ENCODE measurements around the gene MAD2L1. TPM values are rescaled to one million over a fixed set of nuclear protein-coding genes. Genes with fewer than 3 reads are reported as not detected.
"Not testable (repeated sequence)": the region's sequence is repeated elsewhere in the genome, so short reads cannot be mapped to it uniquely, and the experiment has no call there.

The MAD2L1 gene
- total RNA-seq, 1 donor from 2014 or later: 1.3 TPM

DNA sequence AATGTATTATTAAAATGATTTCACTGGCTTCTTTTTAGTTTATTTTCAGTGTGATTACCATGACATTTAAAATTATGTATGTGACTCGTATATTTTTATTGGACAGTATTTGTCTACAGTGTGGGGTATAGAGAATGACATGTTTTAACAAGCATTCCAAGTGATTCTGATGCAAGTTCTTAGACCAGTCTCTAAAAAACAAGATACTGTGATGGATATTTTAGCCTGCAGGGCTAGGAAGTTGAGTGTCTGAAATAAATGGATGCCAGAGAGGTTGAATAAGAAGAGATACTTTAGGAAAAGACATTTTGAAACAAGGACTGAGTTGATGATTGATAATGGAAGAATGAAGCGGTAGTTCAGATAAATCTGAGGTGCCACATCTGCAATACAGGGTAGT is 3.5 kb upstream of the MAD2L1 start:
- TF ChIP-seq, protein P1, sequence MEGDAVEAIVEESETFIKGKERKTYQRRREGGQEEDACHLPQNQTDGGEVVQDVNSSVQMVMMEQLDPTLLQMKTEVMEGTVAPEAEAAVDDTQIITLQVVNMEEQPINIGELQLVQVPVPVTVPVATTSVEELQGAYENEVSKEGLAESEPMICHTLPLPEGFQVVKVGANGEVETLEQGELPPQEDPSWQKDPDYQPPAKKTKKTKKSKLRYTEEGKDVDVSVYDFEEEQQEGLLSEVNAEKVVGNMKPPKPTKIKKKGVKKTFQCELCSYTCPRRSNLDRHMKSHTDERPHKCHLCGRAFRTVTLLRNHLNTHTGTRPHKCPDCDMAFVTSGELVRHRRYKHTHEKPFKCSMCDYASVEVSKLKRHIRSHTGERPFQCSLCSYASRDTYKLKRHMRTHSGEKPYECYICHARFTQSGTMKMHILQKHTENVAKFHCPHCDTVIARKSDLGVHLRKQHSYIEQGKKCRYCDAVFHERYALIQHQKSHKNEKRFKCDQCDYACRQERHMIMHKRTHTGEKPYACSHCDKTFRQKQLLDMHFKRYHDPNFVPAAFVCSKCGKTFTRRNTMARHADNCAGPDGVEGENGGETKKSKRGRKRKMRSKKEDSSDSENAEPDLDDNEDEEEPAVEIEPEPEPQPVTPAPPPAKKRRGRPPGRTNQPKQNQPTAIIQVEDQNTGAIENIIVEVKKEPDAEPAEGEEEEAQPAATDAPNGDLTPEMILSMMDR (IDR thresholded peaks at IDR 0.05; ENCODE audit: insufficient read depth, low read length, severe bottlenecking): no peak
- FAIRE-seq (no peak), DNase-seq (ENCODE audit: low read depth) (peak; percentile 49)
- Histone ChIP-seq H3K27me3 (ENCODE audit: control insufficient read depth, insufficient read depth, low read length) (no peaks in the 10 kb centered on the region), H3K36me3 (ENCODE audit: control insufficient read depth, insufficient read depth, low read length) (no peaks in the 10 kb centered on the region), H3K4me3 (ENCODE audit: low read depth, low read length) (no peak overlapping the region)

DNA sequence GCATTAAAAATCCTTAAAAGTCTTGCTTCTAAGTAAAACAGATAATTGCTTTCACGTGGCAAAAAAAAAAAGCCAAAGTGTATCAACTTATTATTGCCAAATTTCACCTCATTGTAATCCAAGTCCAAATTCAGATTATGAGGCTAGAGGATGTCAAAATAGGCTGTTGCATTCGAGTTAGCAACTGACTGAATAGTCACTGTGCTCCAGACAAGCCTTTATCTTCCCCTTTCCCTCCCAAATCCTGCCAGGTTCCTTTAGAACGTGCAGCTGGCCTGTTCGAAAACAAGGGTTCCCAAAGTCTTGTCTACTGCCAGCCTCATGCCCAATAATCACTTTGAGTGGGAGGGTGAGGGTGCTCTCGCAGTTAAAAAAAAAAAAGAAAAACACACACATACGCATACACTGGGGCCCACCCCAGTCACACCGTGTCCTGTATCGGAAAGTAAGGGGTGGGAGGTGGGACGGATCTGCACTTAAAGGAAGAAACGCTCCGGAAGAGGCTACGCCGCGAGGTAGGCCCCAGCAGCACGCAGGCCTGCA is 603 bp downstream of the MAD2L1 start:
- FAIRE-seq (no peak), DNase-seq (ENCODE audit: low read depth) (peak; percentile 21)
- Histone ChIP-seq H3K4me3 (ENCODE audit: low read depth, low read length) (peak overlapping the region; percentile 60), H3K36me3 (ENCODE audit: control insufficient read depth, insufficient read depth, low read length) (no peaks in the 10 kb centered on the region), H3K27me3 (ENCODE audit: control insufficient read depth, insufficient read depth, low read length) (no peaks in the 10 kb centered on the region)
- TF ChIP-seq, protein P1 (IDR thresholded peaks at IDR 0.05; ENCODE audit: insufficient read depth, low read length, severe bottlenecking): no peak

DNA sequence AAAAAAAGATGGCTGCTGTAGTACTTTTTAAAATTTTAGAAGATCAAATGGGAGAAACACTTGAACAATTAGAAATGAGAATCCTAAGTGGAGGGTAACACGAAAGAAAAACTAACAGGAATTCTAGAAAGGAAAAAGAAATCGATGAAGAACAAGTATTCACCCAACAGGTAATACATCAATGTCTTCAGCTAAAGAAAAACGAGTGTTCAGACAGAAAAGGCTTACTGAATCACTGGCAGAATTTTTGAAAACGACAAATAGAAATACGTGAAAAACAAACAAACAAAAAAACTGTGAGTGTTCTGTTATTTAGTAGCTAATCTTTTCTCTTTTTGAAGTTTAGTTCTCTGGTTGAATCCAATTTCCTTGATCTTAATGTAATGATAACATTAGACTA is 1.8 kb downstream of the MAD2L1 start:
- Histone ChIP-seq H3K36me3 (ENCODE audit: control insufficient read depth, insufficient read depth, low read length) (no peaks in the 10 kb centered on the region), H3K27me3 (ENCODE audit: control insufficient read depth, insufficient read depth, low read length) (no peaks in the 10 kb centered on the region), H3K4me3 (ENCODE audit: low read depth, low read length) (no peak overlapping the region)
- no peak for DNase-seq (ENCODE audit: low read depth)
- no peak for FAIRE-seq
- TF ChIP-seq, protein P1 (IDR thresholded peaks at IDR 0.05; ENCODE audit: insufficient read depth, low read length, severe bottlenecking): no peak

DNA sequence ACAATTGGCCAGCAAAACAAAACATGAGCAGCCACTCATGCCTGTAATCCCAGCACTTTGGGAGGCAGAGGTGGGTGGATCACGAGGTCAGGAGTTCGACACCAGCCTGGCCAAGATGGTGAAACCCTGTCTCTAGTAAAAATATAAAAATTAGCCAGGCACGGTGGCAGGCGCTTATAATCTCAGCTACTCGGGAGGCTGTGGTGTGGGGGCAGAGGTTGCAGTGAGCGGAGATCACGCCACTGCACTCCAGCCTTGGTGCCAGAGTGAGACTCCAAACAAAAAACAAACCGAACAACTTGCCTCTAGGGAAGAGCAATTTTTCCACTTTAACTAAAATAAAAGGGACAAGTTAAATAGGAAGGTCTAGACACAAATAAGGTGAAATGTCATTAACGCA is 2.9 kb downstream of the MAD2L1 start:
- not testable (repeated sequence) for FAIRE-seq

DNA sequence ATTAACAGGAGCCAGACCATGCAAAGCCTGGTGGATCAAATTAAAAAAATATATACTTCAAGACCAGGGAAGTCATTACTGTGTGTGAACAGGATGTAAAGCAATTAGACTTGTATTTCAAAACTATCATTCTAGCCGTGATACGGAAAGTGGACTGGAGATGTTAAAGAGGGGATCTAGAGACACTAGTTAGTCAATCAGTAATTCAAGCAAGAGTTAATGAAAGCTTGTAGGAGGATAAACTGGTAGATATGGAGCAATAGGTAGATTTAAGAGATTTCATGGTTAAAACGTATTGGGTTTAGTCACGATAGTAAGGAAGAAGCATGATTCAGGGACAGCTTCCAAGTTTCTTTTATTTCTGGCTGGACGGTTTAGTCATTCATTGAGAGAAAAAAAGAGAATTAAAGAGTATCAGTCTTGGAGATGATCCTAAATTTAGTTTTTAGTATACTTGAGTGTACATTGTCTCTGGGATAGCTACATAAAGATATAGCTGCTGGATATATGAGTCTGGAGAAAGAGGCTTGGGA is 3.9 kb downstream of the MAD2L1 start:
- DNase-seq (ENCODE audit: low read depth) (no peak), FAIRE-seq (no peak)
- Histone ChIP-seq H3K4me3 (ENCODE audit: low read depth, low read length) (no peak overlapping the region), H3K36me3 (ENCODE audit: control insufficient read depth, insufficient read depth, low read length) (no peaks in the 10 kb centered on the region), H3K27me3 (ENCODE audit: control insufficient read depth, insufficient read depth, low read length) (no peaks in the 10 kb centered on the region)
- TF ChIP-seq, protein P1 (IDR thresholded peaks at IDR 0.05; ENCODE audit: insufficient read depth, low read length, severe bottlenecking): no peak

More for the DNA sequence above, 2.9 kb downstream of the MAD2L1 start:
- DNase-seq (ENCODE audit: low read depth); H3K36me3 ChIP-seq (ENCODE audit: control insufficient read depth, insufficient read depth, low read length); H3K27me3 ChIP-seq (ENCODE audit: control insufficient read depth, insufficient read depth, low read length); H3K4me3 ChIP-seq (ENCODE audit: low read depth, low read length): not testable (repeated sequence)

DNA sequence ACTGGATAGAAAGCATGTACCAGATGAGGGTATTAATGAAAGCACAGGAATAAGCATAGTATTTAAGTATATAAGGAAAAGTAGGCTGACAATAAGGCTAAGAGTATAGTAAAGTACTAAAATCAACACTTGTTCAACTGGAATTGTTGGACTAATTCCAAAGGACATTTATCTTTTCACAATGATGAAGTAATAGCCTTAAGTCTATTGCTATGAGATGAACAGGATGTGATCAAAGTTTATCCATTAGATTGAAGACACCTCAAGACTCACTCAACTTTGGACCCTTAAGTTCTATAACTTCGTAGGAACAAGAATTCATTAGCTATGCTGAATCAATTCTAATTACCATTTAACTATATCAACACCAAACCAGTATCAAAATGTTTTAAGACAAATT is 7.6 kb downstream of the MAD2L1 start:
- Histone ChIP-seq H3K36me3 (ENCODE audit: control insufficient read depth, insufficient read depth, low read length) (no peaks in the 10 kb centered on the region), H3K4me3 (ENCODE audit: low read depth, low read length) (no peak overlapping the region), H3K27me3 (ENCODE audit: control insufficient read depth, insufficient read depth, low read length) (no peaks in the 10 kb centered on the region)
- no peak for DNase-seq (ENCODE audit: low read depth)
- no peak for FAIRE-seq
- TF ChIP-seq, protein P1 (IDR thresholded peaks at IDR 0.05; ENCODE audit: insufficient read depth, low read length, severe bottlenecking): no peak

Data from bronchial epithelial cell (primary cell).